ENCODE results near the gene S1PR2. TPM values are rescaled to one million over a fixed set of nuclear protein-coding genes. Genes with fewer than 3 reads are reported as not detected.

S1PR2 gene
- total and polyA plus RNA-seq, 9 of the 15 experiments (the other 6 are each of a cell fraction or from before 2014, with no cell fraction given), result 1.5 to 3.9 (median 2.0) TPM

- TF ChIP-seq ELK1 (CRISPR knock-in tag; IDR thresholded peaks at IDR 0.05) (no peak), ZNF121 (CRISPR knock-in tag; conservative IDR thresholded peaks at IDR 0.05) (0 out of 2 replicates have a peak, but pooled peaks have one; percentile 29), BCL6 (CRISPR knock-in tag; IDR thresholded peaks at IDR 0.05) (no peak), ZNF24 (IDR thresholded peaks at IDR 0.05) (no peak), HOMEZ (CRISPR knock-in tag; IDR thresholded peaks at IDR 0.05) (no peak), SNRNP70 (optimal IDR thresholded peaks at IDR 0.05; ENCODE audit: low read depth, low read length) (no peak), HOXB6 (CRISPR knock-in tag; IDR thresholded peaks at IDR 0.05; ENCODE audit: borderline replicate concordance) (no peak), OTX1 (CRISPR knock-in tag; IDR thresholded peaks at IDR 0.05) (no peak), POLR2B (IDR thresholded peaks at IDR 0.05; ENCODE audit: low read depth, partially characterized antibody) (no peak), TAF15 (IDR thresholded peaks at IDR 0.05; ENCODE audit: low read depth, low read length) (no peak), EHMT2 (IDR thresholded peaks at IDR 0.05) (no peak), HSF4 (CRISPR knock-in tag; IDR thresholded peaks at IDR 0.05; ENCODE audit: borderline replicate concordance) (no peak), ZNF324 (CRISPR knock-in tag; IDR thresholded peaks at IDR 0.05) (no peak), ZNF316 (IDR thresholded peaks at IDR 0.05) (no peak), GTF2A2 (tag; IDR thresholded peaks at IDR 0.05) (no peak), FOXP1 (CRISPR knock-in tag; IDR thresholded peaks at IDR 0.05) (no peak)
- TF ChIP-seq, protein P1, sequence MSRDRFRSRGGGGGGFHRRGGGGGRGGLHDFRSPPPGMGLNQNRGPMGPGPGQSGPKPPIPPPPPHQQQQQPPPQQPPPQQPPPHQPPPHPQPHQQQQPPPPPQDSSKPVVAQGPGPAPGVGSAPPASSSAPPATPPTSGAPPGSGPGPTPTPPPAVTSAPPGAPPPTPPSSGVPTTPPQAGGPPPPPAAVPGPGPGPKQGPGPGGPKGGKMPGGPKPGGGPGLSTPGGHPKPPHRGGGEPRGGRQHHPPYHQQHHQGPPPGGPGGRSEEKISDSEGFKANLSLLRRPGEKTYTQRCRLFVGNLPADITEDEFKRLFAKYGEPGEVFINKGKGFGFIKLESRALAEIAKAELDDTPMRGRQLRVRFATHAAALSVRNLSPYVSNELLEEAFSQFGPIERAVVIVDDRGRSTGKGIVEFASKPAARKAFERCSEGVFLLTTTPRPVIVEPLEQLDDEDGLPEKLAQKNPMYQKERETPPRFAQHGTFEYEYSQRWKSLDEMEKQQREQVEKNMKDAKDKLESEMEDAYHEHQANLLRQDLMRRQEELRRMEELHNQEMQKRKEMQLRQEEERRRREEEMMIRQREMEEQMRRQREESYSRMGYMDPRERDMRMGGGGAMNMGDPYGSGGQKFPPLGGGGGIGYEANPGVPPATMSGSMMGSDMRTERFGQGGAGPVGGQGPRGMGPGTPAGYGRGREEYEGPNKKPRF (IDR thresholded peaks at IDR 0.05; ENCODE audit: low read depth, low read length), result no peak
- TF ChIP-seq, protein P2, sequence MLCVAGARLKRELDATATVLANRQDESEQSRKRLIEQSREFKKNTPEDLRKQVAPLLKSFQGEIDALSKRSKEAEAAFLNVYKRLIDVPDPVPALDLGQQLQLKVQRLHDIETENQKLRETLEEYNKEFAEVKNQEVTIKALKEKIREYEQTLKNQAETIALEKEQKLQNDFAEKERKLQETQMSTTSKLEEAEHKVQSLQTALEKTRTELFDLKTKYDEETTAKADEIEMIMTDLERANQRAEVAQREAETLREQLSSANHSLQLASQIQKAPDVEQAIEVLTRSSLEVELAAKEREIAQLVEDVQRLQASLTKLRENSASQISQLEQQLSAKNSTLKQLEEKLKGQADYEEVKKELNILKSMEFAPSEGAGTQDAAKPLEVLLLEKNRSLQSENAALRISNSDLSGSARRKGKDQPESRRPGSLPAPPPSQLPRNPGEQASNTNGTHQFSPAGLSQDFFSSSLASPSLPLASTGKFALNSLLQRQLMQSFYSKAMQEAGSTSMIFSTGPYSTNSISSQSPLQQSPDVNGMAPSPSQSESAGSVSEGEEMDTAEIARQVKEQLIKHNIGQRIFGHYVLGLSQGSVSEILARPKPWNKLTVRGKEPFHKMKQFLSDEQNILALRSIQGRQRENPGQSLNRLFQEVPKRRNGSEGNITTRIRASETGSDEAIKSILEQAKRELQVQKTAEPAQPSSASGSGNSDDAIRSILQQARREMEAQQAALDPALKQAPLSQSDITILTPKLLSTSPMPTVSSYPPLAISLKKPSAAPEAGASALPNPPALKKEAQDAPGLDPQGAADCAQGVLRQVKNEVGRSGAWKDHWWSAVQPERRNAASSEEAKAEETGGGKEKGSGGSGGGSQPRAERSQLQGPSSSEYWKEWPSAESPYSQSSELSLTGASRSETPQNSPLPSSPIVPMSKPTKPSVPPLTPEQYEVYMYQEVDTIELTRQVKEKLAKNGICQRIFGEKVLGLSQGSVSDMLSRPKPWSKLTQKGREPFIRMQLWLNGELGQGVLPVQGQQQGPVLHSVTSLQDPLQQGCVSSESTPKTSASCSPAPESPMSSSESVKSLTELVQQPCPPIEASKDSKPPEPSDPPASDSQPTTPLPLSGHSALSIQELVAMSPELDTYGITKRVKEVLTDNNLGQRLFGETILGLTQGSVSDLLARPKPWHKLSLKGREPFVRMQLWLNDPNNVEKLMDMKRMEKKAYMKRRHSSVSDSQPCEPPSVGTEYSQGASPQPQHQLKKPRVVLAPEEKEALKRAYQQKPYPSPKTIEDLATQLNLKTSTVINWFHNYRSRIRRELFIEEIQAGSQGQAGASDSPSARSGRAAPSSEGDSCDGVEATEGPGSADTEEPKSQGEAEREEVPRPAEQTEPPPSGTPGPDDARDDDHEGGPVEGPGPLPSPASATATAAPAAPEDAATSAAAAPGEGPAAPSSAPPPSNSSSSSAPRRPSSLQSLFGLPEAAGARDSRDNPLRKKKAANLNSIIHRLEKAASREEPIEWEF (CRISPR knock-in tag; IDR thresholded peaks at IDR 0.05), result peak; percentile 32; the same call in 1 of the 2 replicates
Observed at GRCh38 chr19:10231612-10232228, 589 bp upstream of the S1PR2 start (continued).

Data from K562 (cell line).